Chondrocyte (in vitro differentiated cells): ENCODE data around the gene TTC1. TPM values are rescaled to one million over a fixed set of nuclear protein-coding genes. Genes with fewer than 3 reads are reported as not detected.

Experiments
- DNase-seq: peaks from one replicate; pipeline ENCODE4 v3.0.0; 2021; ENCODE audit warnings: mixed read lengths, low spot score
- H3K27ac Mint-ChIP-seq: one replicate; pipeline ENCODE4 v1.8.0; 2021; ENCODE audit warnings: mild to moderate bottlenecking, moderate library complexity, mixed read lengths; ENCODE audit not compliant: unreplicated experiment
- H3K27me3 Mint-ChIP-seq: 2 replicates; pipeline ENCODE4 v1.8.0; 2021; ENCODE audit warnings: low read depth, mixed read lengths
- H3K36me3 Mint-ChIP-seq: 2 replicates; pipeline ENCODE4 v1.8.0; 2021; ENCODE audit warnings: low read depth, mixed read lengths
- H3K4me1 Mint-ChIP-seq: 2 replicates; pipeline ENCODE4 v1.8.0; 2021; ENCODE audit warnings: low read depth, mild to moderate bottlenecking, mixed read lengths
- H3K4me3 Mint-ChIP-seq: one replicate; pipeline ENCODE4 v1.8.0; 2021; ENCODE audit warnings: mild to moderate bottlenecking, moderate library complexity, mixed read lengths; ENCODE audit not compliant: unreplicated experiment
- H3K9me3 Mint-ChIP-seq: 2 replicates; pipeline ENCODE4 v1.8.0; 2021; ENCODE audit warnings: low read depth, mixed read lengths
- total RNA-seq: library from RNA; stranded (reverse); gene quantifications from 3 replicates; pipeline ENCODE4 v1.2.1, GENCODE V29; 2021
- TF ChIP-seq, protein P1 (sequence below): fragments of 200-600 bp; sonication (generic); IDR thresholded peaks from 2 replicates; pipeline ENCODE4 v1.5.0; 2021; ENCODE audit warnings: antibody characterized with exemption, mild to moderate bottlenecking, moderate library complexity

The TTC1 gene
- total RNA-seq, 1 donor from 2014 or later: 41.1 TPM

DNA sequence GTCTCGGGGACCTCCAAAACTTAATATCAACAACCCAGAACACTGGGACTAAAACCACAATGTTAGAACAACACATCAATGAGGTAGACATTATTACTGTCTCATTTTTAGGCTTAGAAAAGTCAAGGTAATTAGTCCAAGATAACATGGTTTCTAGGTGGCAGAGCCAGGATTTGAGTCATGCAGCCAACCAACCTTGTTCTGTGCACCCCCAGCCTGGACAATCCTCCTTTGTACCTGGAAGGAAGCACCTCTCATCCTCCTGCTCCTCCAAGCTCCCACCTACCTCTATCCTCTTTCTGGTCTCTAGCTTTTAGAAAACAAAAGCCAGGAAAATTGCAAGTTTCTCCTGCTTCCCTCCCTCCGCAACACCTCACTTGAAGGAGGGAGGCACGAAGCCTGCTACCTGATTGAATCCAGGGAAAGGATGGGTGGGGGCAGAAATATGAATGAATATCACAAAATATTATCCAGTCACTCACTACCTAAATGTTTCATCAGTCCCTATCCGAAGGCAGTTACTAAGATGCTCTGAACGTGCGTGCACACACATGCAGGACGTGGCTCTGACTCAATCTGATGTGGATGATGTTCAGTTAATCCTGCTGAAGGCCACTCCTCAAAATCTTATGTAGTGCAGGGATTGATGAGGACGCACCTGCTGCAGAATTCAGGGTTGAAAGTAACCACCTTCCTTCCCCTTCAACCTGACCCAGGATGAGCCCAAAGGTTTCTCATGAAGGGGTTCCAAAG, 26.3 kb upstream of the TTC1 start:
- H3K27me3 Mint-ChIP-seq: peaks cover 31% of the 10 kb centered on the region
- H3K4me1 Mint-ChIP-seq: peaks cover 6% of the 10 kb centered on the region
- no peak overlapping the region for H3K4me3 Mint-ChIP-seq
- H3K36me3 Mint-ChIP-seq: no peaks in the 10 kb centered on the region
- H3K9me3 Mint-ChIP-seq: no peaks in the 10 kb centered on the region
- DNase-seq: no peak
- TF ChIP-seq, protein P1, sequence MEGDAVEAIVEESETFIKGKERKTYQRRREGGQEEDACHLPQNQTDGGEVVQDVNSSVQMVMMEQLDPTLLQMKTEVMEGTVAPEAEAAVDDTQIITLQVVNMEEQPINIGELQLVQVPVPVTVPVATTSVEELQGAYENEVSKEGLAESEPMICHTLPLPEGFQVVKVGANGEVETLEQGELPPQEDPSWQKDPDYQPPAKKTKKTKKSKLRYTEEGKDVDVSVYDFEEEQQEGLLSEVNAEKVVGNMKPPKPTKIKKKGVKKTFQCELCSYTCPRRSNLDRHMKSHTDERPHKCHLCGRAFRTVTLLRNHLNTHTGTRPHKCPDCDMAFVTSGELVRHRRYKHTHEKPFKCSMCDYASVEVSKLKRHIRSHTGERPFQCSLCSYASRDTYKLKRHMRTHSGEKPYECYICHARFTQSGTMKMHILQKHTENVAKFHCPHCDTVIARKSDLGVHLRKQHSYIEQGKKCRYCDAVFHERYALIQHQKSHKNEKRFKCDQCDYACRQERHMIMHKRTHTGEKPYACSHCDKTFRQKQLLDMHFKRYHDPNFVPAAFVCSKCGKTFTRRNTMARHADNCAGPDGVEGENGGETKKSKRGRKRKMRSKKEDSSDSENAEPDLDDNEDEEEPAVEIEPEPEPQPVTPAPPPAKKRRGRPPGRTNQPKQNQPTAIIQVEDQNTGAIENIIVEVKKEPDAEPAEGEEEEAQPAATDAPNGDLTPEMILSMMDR: no peak
- no peak overlapping the region for H3K27ac Mint-ChIP-seq

DNA sequence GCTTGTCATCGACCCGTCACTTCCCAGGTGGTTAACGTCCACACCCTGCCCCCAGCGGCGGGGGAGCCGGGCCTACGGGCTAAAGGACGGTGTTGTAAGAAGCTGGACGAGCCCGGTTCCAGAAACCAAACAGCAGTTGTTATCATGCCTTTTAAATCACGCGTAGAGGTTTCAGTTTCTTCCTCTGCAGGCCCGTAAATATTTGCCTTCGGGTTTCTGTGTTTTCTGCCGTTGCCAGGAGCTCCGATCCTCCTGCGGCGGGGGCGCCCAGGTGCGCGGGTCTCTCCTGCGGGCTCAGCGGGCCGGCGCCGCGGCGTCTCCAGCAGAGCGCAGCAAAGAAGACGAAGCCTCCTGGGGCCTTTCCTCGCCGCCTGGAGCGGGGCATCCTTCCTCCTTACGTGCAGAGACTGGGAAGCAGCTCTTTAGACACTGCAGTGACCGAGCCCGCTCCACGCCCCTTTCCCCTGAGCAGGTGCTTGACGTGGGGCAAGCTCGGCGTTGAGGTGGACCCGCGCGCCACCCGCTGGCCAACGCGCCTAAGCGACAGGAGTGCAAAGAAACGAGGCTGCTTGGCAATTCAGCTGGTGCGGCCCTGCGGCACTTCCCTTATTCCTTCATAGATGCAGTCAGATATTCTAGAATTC, 21.8 kb upstream of the TTC1 start:
- no peaks in the 10 kb centered on the region for H3K9me3 Mint-ChIP-seq
- DNase-seq: no peak
- no peak overlapping the region for H3K27ac Mint-ChIP-seq
- peaks cover 3% of the 10 kb centered on the region for H3K36me3 Mint-ChIP-seq
- peaks cover 49% of the 10 kb centered on the region for H3K27me3 Mint-ChIP-seq
- H3K4me1 Mint-ChIP-seq: peaks cover 2% of the 10 kb centered on the region
- H3K4me3 Mint-ChIP-seq: peak overlapping the region; percentile 63
- TF ChIP-seq, protein P1: peak; percentile 91

GRCh38 chr5:159990506-159990905, 18.4 kb upstream of the TTC1 start:
- no peaks in the 10 kb centered on the region for H3K4me1 Mint-ChIP-seq
- TF ChIP-seq, protein P1: peak; percentile 72
- peaks cover 3% of the 10 kb centered on the region for H3K36me3 Mint-ChIP-seq
- H3K9me3 Mint-ChIP-seq: peaks cover 8% of the 10 kb centered on the region
- H3K27ac Mint-ChIP-seq: no peak overlapping the region
- no peak overlapping the region for H3K4me3 Mint-ChIP-seq
- H3K27me3 Mint-ChIP-seq: peaks cover 57% of the 10 kb centered on the region
- DNase-seq: no peak

DNA sequence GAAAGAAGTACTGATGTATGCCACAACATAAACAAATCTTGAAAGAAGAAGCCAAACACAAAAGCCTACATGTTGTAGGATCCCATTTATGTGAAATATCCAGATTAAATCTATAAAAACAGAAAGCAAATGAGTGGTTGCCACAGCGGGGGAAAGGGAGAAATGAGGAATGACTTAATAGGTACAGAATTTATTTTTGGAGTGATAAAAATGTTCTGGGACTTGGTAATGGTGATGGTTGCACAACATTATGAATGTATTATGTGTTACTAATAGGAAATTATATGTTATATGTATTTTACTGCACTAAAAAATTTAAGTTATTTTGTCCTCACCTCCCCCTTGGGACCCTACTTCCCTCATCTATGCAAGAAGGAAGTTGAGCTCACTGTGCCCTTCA, 16.4 kb upstream of the TTC1 start:
- DNase-seq: no peak
- H3K27ac Mint-ChIP-seq: no peak overlapping the region
- TF ChIP-seq, protein P1: no peak
- H3K27me3 Mint-ChIP-seq: peaks cover 47% of the 10 kb centered on the region
- H3K36me3 Mint-ChIP-seq: peaks cover 3% of the 10 kb centered on the region
- no peak overlapping the region for H3K4me3 Mint-ChIP-seq
- H3K9me3 Mint-ChIP-seq: peaks cover 8% of the 10 kb centered on the region
- H3K4me1 Mint-ChIP-seq: no peaks in the 10 kb centered on the region

GRCh38 chr5:159993194-159993593, 15.7 kb upstream of the TTC1 start:
- H3K9me3 Mint-ChIP-seq: peaks cover 8% of the 10 kb centered on the region
- no peak overlapping the region for H3K4me3 Mint-ChIP-seq
- no peaks in the 10 kb centered on the region for H3K4me1 Mint-ChIP-seq
- H3K36me3 Mint-ChIP-seq: peaks cover 3% of the 10 kb centered on the region
- DNase-seq: no peak
- no peak overlapping the region for H3K27ac Mint-ChIP-seq
- TF ChIP-seq, protein P1: no peak
- peaks cover 43% of the 10 kb centered on the region for H3K27me3 Mint-ChIP-seq
